Activated naive CD8-positive, alpha-beta T cell treated with anti-CD3 and anti-CD28 coated beads, Interleukin-2, amount 10 ng/mL, durations not matched to agents 7 days and 5 days (primary cell): ENCODE results near the gene FOSL1. TPM values are rescaled to one million over a fixed set of nuclear protein-coding genes. Genes with fewer than 3 reads are reported as not detected.

Source experiments
- ATAC-seq: fragments of 150-1000 bp; cut with Tn5 transposase; one replicate; pipeline ENCODE4 v1.10.0; 2021; ENCODE audit warnings: low read depth, moderate library complexity
- POLR2A ChIA-PET: fragments of 350-600 bp; sonication (Branson Sonifier 250); formaldehyde crosslinking; loops from one replicate; lab custom pipeline; 2021; ENCODE audit warnings: antibody characterized with exemption; lab: Charles Lee
- DNase-seq: peaks from one replicate; pipeline ENCODE4 v3.0.0; 2021
- H3K27ac Mint-ChIP-seq: one replicate; pipeline ENCODE4 v1.8.0; 2022; ENCODE audit warnings: mild to moderate bottlenecking, mixed read lengths
- H3K27me3 Mint-ChIP-seq: one replicate; pipeline ENCODE4 v1.8.0; 2022; ENCODE audit warnings: mild to moderate bottlenecking, moderate library complexity, mixed read lengths
- H3K36me3 Mint-ChIP-seq: one replicate; pipeline ENCODE4 v1.8.0; 2021; ENCODE audit warnings: mild to moderate bottlenecking, mixed read lengths
- H3K4me1 Mint-ChIP-seq: one replicate; pipeline ENCODE4 v1.8.0; 2021; ENCODE audit warnings: mixed read lengths
- H3K4me3 Mint-ChIP-seq: one replicate; pipeline ENCODE4 v1.8.0; 2022; ENCODE audit warnings: mild to moderate bottlenecking, moderate library complexity, mixed read lengths
- H3K9me3 Mint-ChIP-seq: one replicate; pipeline ENCODE4 v1.8.0; 2021; ENCODE audit warnings: mixed read lengths
- total RNA-seq, 2 experiments: library from RNA; stranded (reverse); gene quantifications; one replicate each; pipeline ENCODE4 v1.2.3, GENCODE V29; 2021

The FOSL1 gene
- total RNA-seq, result 1 to 10 TPM; 1.9 to 2.0 TPM

GRCh38 chr11:65900125-65900898, at the start of gene FOSL1:
Gene FOSL1 (minus strand): TSS chr11:65900388. CDS start chr11:65900339, 49 bp downstream.
- Mint-ChIP-seq H3K9me3 (no peaks in the 10 kb centered on the region), H3K4me1 (peaks cover 24% of the 10 kb centered on the region), H3K4me3 (peak within 1 kb of the TSS; percentile 72), H3K27me3 (peaks cover 8% of the 10 kb centered on the region), H3K36me3 (peaks cover 2% of the 10 kb centered on the region), H3K27ac (peak within 1 kb of the TSS; percentile 51)
- peak; percentile 90 for DNase-seq
- peak; percentile 92 for ATAC-seq
- POLR2A ChIA-PET, result interaction anchor here (0.6 to 8.0 kb wide), 11 partner anchors 9 to 453 kb away, joined by 3 to 108 read pairs (median 5); partner anchors contain the start of genes C11orf68, CCDC85B, FIBP and MUS81

- ATAC-seq (no peak), DNase-seq (no peak)
- H3K36me3 Mint-ChIP-seq, result no peaks in the 10 kb centered on the region
- no peak overlapping the region for H3K4me3 Mint-ChIP-seq
- H3K9me3 Mint-ChIP-seq, result no peaks in the 10 kb centered on the region
- no peak overlapping the region for H3K27ac Mint-ChIP-seq
- POLR2A ChIA-PET, result interaction anchor here (1.2 kb wide), 1 partner anchor 9 kb away, joined by 3 read pairs; no protein-coding TSS in a partner anchor
- H3K27me3 Mint-ChIP-seq, result peaks cover 8% of the 10 kb centered on the region
- H3K4me1 Mint-ChIP-seq, result no peaks in the 10 kb centered on the region
These were observed 47.5 kb upstream of the FOSL1 start for GRCh38 chr11:65947603-65948125.

GRCh38 chr11:65947133-65947532, 46.9 kb upstream of the FOSL1 start:
- no peak for DNase-seq
- ATAC-seq, result no peak
- POLR2A ChIA-PET, result interaction anchor here (1.2 kb wide), 1 partner anchor 10 kb away, joined by 3 read pairs; no protein-coding TSS in a partner anchor
- H3K36me3 Mint-ChIP-seq, result no peaks in the 10 kb centered on the region
- H3K4me3 Mint-ChIP-seq, result no peak overlapping the region
- H3K27me3 Mint-ChIP-seq, result peaks cover 13% of the 10 kb centered on the region
- no peak overlapping the region for H3K27ac Mint-ChIP-seq
- no peaks in the 10 kb centered on the region for H3K4me1 Mint-ChIP-seq
- no peaks in the 10 kb centered on the region for H3K9me3 Mint-ChIP-seq

- peaks cover 12% of the 10 kb centered on the region for H3K27me3 Mint-ChIP-seq
- ATAC-seq (no peak), DNase-seq (no peak)
- H3K27ac Mint-ChIP-seq, result no peak overlapping the region
- no peaks in the 10 kb centered on the region for H3K36me3 Mint-ChIP-seq
- H3K4me1 Mint-ChIP-seq, result no peaks in the 10 kb centered on the region
- no peak overlapping the region for H3K4me3 Mint-ChIP-seq
- H3K9me3 Mint-ChIP-seq, result no peaks in the 10 kb centered on the region
- POLR2A ChIA-PET, result interaction anchor here (1.2 kb wide), 1 partner anchor 10 kb away, joined by 3 read pairs; no protein-coding TSS in a partner anchor
These were observed 46.5 kb upstream of the FOSL1 start for GRCh38 chr11:65946655-65947054.

GRCh38 chr11:65945941-65946558, 45.9 kb upstream of the FOSL1 start:
- Mint-ChIP-seq H3K9me3 (no peaks in the 10 kb centered on the region), H3K27me3 (peaks cover 13% of the 10 kb centered on the region), H3K4me3 (no peak overlapping the region), H3K4me1 (peaks cover 2% of the 10 kb centered on the region), H3K36me3 (no peaks in the 10 kb centered on the region), H3K27ac (no peak overlapping the region)
- ATAC-seq (no peak), DNase-seq (no peak)
- POLR2A ChIA-PET, result interaction anchor here (1.2 kb wide), 1 partner anchor 11 kb away, joined by 3 read pairs; no protein-coding TSS in a partner anchor

GRCh38 chr11:65945430-65945911, 45.3 kb upstream of the FOSL1 start, which contains the start of gene TSGA10IP:
Gene TSGA10IP (plus strand): TSS chr11:65945480. CDS start chr11:65945676, 196 bp downstream.
- H3K4me3 Mint-ChIP-seq, result no peak within 1 kb of the TSS
- POLR2A ChIA-PET, result no interaction called here

GRCh38 chr11:65944767-65945166, 44.6 kb upstream of the FOSL1 start:
- Mint-ChIP-seq H3K27me3 (peaks cover 15% of the 10 kb centered on the region), H3K27ac (no peak overlapping the region), H3K36me3 (no peaks in the 10 kb centered on the region), H3K9me3 (no peaks in the 10 kb centered on the region), H3K4me1 (peaks cover 2% of the 10 kb centered on the region), H3K4me3 (no peak overlapping the region)
- DNase-seq, result no peak
- no peak for ATAC-seq
- POLR2A ChIA-PET, result no interaction called here

More at GRCh38 chr11:65945430-65945911, 45.3 kb upstream of the FOSL1 start, which contains the start of gene TSGA10IP:
- H3K9me3 Mint-ChIP-seq, result no peaks in the 10 kb centered on the region
- H3K4me1 Mint-ChIP-seq, result peaks cover 2% of the 10 kb centered on the region
- ATAC-seq (no peak), DNase-seq (no peak)
- peak within 1 kb of the TSS; percentile 21 for H3K27ac Mint-ChIP-seq
- no peaks in the 10 kb centered on the region for H3K36me3 Mint-ChIP-seq
- H3K27me3 Mint-ChIP-seq, result peaks cover 15% of the 10 kb centered on the region

- Mint-ChIP-seq H3K9me3 (no peaks in the 10 kb centered on the region), H3K27me3 (peaks cover 15% of the 10 kb centered on the region), H3K36me3 (no peaks in the 10 kb centered on the region), H3K4me1 (peaks cover 2% of the 10 kb centered on the region), H3K27ac (no peak overlapping the region), H3K4me3 (no peak overlapping the region)
- no peak for DNase-seq
- ATAC-seq, result no peak
- POLR2A ChIA-PET, result no interaction called here
These were observed 44.0 kb upstream of the FOSL1 start for GRCh38 chr11:65944191-65944590.

- peaks cover 11% of the 10 kb centered on the region for H3K27me3 Mint-ChIP-seq
- no peaks in the 10 kb centered on the region for H3K36me3 Mint-ChIP-seq
- POLR2A ChIA-PET, result interaction anchor here (0.7 to 1.1 kb wide), 3 partner anchors 9 to 55 kb away, joined by 3 to 5 read pairs (median 5); partner anchors contain the start of gene FIBP
- peaks cover 2% of the 10 kb centered on the region for H3K4me1 Mint-ChIP-seq
- ATAC-seq, result no peak
- no peak overlapping the region for H3K27ac Mint-ChIP-seq
- no peak overlapping the region for H3K4me3 Mint-ChIP-seq
- DNase-seq, result no peak
- no peaks in the 10 kb centered on the region for H3K9me3 Mint-ChIP-seq
These were observed 42.3 kb upstream of the FOSL1 start for GRCh38 chr11:65942531-65942930.

GRCh38 chr11:65941720-65942310, 41.6 kb upstream of the FOSL1 start:
- H3K27ac Mint-ChIP-seq, result no peak overlapping the region
- H3K9me3 Mint-ChIP-seq, result no peaks in the 10 kb centered on the region
- no peak for ATAC-seq
- H3K4me1 Mint-ChIP-seq, result peaks cover 2% of the 10 kb centered on the region
- no peak overlapping the region for H3K4me3 Mint-ChIP-seq
- DNase-seq, result no peak
- peaks cover 16% of the 10 kb centered on the region for H3K27me3 Mint-ChIP-seq
- POLR2A ChIA-PET, result interaction anchor here (0.7 to 1.1 kb wide), 2 partner anchors 9 to 54 kb away, joined by 5 read pairs; partner anchors contain the start of gene FIBP
- no peaks in the 10 kb centered on the region for H3K36me3 Mint-ChIP-seq

GRCh38 chr11:65937766-65938165, 37.6 kb upstream of the FOSL1 start:
- ATAC-seq (no peak), DNase-seq (no peak)
- Mint-ChIP-seq H3K36me3 (no peaks in the 10 kb centered on the region), H3K9me3 (no peaks in the 10 kb centered on the region), H3K4me1 (peaks cover 4% of the 10 kb centered on the region), H3K4me3 (no peak overlapping the region), H3K27me3 (peaks cover 16% of the 10 kb centered on the region), H3K27ac (no peak overlapping the region)
- POLR2A ChIA-PET, result interaction anchor here (0.7 to 0.9 kb wide), 3 partner anchors 9 to 47 kb away, joined by 3 read pairs; partner anchors contain the start of gene CCDC85B

GRCh38 chr11:65934014-65934413, 33.8 kb upstream of the FOSL1 start:
- peaks cover 7% of the 10 kb centered on the region for H3K36me3 Mint-ChIP-seq
- peaks cover 25% of the 10 kb centered on the region for H3K4me1 Mint-ChIP-seq
- no peaks in the 10 kb centered on the region for H3K9me3 Mint-ChIP-seq
- H3K4me3 Mint-ChIP-seq, result no peak overlapping the region
- no peak overlapping the region for H3K27ac Mint-ChIP-seq
- peaks cover 8% of the 10 kb centered on the region for H3K27me3 Mint-ChIP-seq
- no peak for ATAC-seq
- POLR2A ChIA-PET, result interaction anchor here (2.8 to 12.9 kb wide), 2 partner anchors 42 to 49 kb away, joined by 13 to 170 read pairs; partner anchors contain the start of genes CCDC85B and FIBP
- no peak for DNase-seq
